Right atrium auricular region (tissue), 2 donors: ENCODE results near the gene TRAF3. TPM values are rescaled to one million over a fixed set of nuclear protein-coding genes. Genes with fewer than 3 reads are reported as not detected.
"Not testable (repeated sequence)": the region's sequence is repeated elsewhere in the genome, so short reads cannot be mapped to it uniquely, and the experiment has no call there.

Experiments
- DNase-seq: peaks from one replicate; pipeline ENCODE4 v3.0.0-alpha.2; 2019; ENCODE audit warnings: low spot score
- H3K27ac ChIP-seq, 2 donors: fragments of 200-600 bp; sonication (generic); 1 replicate in 1 of 2; 2 replicates in 1 of 2; pipeline ENCODE4 v1.5.1; 2016 to 2019
- H3K27me3 ChIP-seq, 2 donors: fragments of 200-600 bp; sonication (generic); one replicate each; pipeline versions ENCODE4 v1.5.1 to v1.6.0; 2017 to 2019
- H3K36me3 ChIP-seq: fragments of 200-600 bp; sonication (generic); one replicate; pipeline ENCODE4 v1.5.1; 2016
- H3K4me1 ChIP-seq, 2 donors: fragments of 200-600 bp; sonication (generic); one replicate each; pipeline versions ENCODE4 v1.5.1 to v1.6.0; 2017 to 2019
- H3K4me3 ChIP-seq, 2 donors: fragments of 200-600 bp; sonication (generic); 1 replicate in 1 of 2; 2 replicates in 1 of 2; pipeline ENCODE4 v1.5.1; 2017 to 2019; ENCODE audit warnings: mild to moderate bottlenecking in 1 of 2, moderate library complexity in 1 of 2
- H3K9me3 ChIP-seq, 2 donors: fragments of 200-600 bp; sonication (generic); one replicate each; pipeline ENCODE4 v1.5.1; 2019
- CTCF ChIP-seq, 2 donors: fragments of 200-600 bp; sonication (generic); IDR thresholded peaks; one replicate each; pipeline ENCODE4 v1.5.1; 2019; ENCODE audit warnings: antibody characterized with exemption in 2 of 2
- total RNA-seq, 2 donors: library from RNA; depleted of rRNA; stranded (reverse); fragments of >200 nt; gene quantifications; one replicate each; pipeline ENCODE4 v1.1.0, GENCODE V29; 2016

Gene TRAF3
- total RNA-seq, 2 donors from 2014 or later: 9.1 to 10.0 TPM

- no peak for DNase-seq
- H3K4me3 ChIP-seq: no peak overlapping the region
- no peaks in the 10 kb centered on the region for H3K9me3 ChIP-seq
- H3K27me3 ChIP-seq: no peaks in the 10 kb centered on the region
- peaks cover 0 to 13% of the 10 kb centered on the region in 2 donors for H3K4me1 ChIP-seq
- no peak overlapping the region for H3K27ac ChIP-seq
- TF ChIP-seq CTCF (IDR thresholded peaks at IDR 0.05): no peak
- peaks cover 9% of the 10 kb centered on the region for H3K36me3 ChIP-seq
Observed at GRCh38 chr14:102872020-102872419, 94.8 kb downstream of the TRAF3 start.

- no peak for DNase-seq
- Histone ChIP-seq H3K4me3 (no peak overlapping the region), H3K36me3 (peaks cover 12% of the 10 kb centered on the region), H3K9me3 (no peaks in the 10 kb centered on the region), H3K27ac (no peak overlapping the region), H3K27me3 (no peaks in the 10 kb centered on the region), H3K4me1 (peaks cover 0 to 13% of the 10 kb centered on the region in 2 donors)
- TF ChIP-seq CTCF (IDR thresholded peaks at IDR 0.05): no peak
Observed at GRCh38 chr14:102873131-102873530, 95.9 kb downstream of the TRAF3 start.

GRCh38 chr14:102873546-102874061, 96.4 kb downstream of the TRAF3 start:
- no peak for DNase-seq
- Histone ChIP-seq H3K4me3 (no peak overlapping the region), H3K4me1 (peaks cover 0 to 13% of the 10 kb centered on the region in 2 donors), H3K27ac (no peak overlapping the region), H3K36me3 (peaks cover 12% of the 10 kb centered on the region), H3K9me3 (no peaks in the 10 kb centered on the region), H3K27me3 (no peaks in the 10 kb centered on the region)
- no peak for TF ChIP-seq CTCF (IDR thresholded peaks at IDR 0.05)

- no peak overlapping the region for H3K27ac ChIP-seq
- H3K27me3 ChIP-seq: no peaks in the 10 kb centered on the region
- TF ChIP-seq CTCF (IDR thresholded peaks at IDR 0.05): no peak
- no peaks in the 10 kb centered on the region for H3K9me3 ChIP-seq
- peaks cover 12% of the 10 kb centered on the region for H3K36me3 ChIP-seq
- DNase-seq: no peak
- peaks cover 0 to 11% of the 10 kb centered on the region in 2 donors for H3K4me1 ChIP-seq
- no peak overlapping the region for H3K4me3 ChIP-seq
Observed at GRCh38 chr14:102875652-102876051, 98.4 kb downstream of the TRAF3 start.

- not testable (repeated sequence) for H3K4me1 ChIP-seq, H3K27ac ChIP-seq, DNase-seq, H3K9me3 ChIP-seq, H3K27me3 ChIP-seq, H3K4me3 ChIP-seq
- peaks cover 12% of the 10 kb centered on the region for H3K36me3 ChIP-seq
Observed at GRCh38 chr14:102877511-102877910, 100.3 kb downstream of the TRAF3 start.

- Histone ChIP-seq H3K4me1 (no peaks in the 10 kb centered on the region), H3K4me3 (no peak overlapping the region), H3K27ac (no peak overlapping the region), H3K9me3 (no peaks in the 10 kb centered on the region), H3K27me3 (no peaks in the 10 kb centered on the region), H3K36me3 (peaks cover 12% of the 10 kb centered on the region)
- DNase-seq: no peak
- TF ChIP-seq CTCF (IDR thresholded peaks at IDR 0.05): no peak
Observed at GRCh38 chr14:102878174-102878969, 101.1 kb downstream of the TRAF3 start.
